ENCODE data around the gene CLECL1.
"Not testable (repeated sequence)": the region's sequence is repeated elsewhere in the genome, so short reads cannot be mapped to it uniquely, and the experiment has no call there.

Gene CLECL1

GRCh38 chr12:9752145-9752933, 19.4 kb upstream of the CLECL1 start:
- no peak for DNase-seq
- intact Hi-C loops (cut with DNase I): no loop called here

DNA sequence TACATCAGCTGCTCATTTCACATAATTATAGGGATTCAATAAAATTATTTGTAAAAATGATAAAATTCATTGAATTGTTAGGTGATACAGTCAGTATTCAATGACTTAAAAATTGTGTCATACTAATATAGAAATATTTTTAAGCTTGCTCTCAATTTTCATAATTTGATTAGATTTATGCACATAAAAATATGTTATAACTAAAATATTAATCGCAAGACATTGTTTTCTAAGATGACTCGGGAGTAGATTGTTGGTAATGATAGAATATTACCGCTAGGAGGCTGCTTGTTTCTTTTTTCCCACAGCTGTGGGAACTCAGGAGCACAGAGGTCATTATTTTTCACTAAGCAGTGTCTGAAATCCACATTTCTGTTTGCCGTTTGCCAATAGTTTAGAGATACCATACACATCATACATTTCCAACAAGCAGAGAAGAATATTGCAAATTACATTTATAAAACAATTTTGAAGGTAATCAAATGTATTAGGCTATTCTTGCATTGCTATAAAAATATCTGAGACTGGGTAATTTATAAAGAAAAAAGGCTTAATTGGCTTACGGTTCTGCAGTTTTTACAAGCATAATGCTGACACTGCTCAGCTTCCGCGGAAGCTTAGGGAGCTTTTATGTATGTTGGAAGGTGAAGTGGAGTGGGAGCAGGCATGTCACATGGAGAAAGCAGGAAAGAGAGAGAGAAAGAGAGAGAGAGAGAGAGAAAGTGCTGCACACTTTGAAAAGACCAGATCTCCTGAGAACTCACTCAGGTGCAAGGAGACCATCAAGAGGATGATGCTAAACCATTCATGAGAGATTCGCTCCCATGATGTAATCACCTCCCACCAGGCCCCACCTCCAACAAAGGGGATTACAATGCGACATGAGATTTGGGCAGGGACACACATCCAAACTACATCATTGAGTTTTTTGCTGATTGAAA, 18.6 kb upstream of the CLECL1 start:
- no peak for DNase-seq
- intact Hi-C loops (cut with DNase I): loop anchor here (2.0 kb wide), 1 partner anchor 389 kb away; no protein-coding TSS in a partner anchor

- intact Hi-C loops (cut with DNase I): loop anchor here (2.0 kb wide), 1 partner anchor 390 kb away; no protein-coding TSS in a partner anchor
- peak in 4 of 10 donors; percentile 29 to 81 (median 74) for DNase-seq
Observed at GRCh38 chr12:9750276-9751203, 17.6 kb upstream of the CLECL1 start.

GRCh38 chr12:9749640-9750039, 16.7 kb upstream of the CLECL1 start:
- intact Hi-C loops (cut with DNase I): loop anchor here (2.0 to 5.0 kb wide), 2 partner anchors 391 to 463 kb away; partner anchors contain the start of gene GABARAPL1
- no peak for DNase-seq

GRCh38 chr12:9745199-9745598, 12.3 kb upstream of the CLECL1 start:
- no peak for DNase-seq
- intact Hi-C loops (cut with DNase I): loop anchor here (5.0 kb wide), 1 partner anchor 467 kb away; the partner anchor contains the start of gene GABARAPL1

- no peak for DNase-seq
- intact Hi-C loops (cut with DNase I): no loop called here
Observed at GRCh38 chr12:9742661-9743060, 9.8 kb upstream of the CLECL1 start.

- DNase-seq: no peak
- intact Hi-C loops (cut with DNase I): no loop called here
Observed at GRCh38 chr12:9741726-9742125, 8.8 kb upstream of the CLECL1 start.

- DNase-seq: no peak
- intact Hi-C loops (cut with DNase I): no loop called here
Observed at GRCh38 chr12:9740106-9740750, 7.3 kb upstream of the CLECL1 start.

GRCh38 chr12:9739404-9740105, 6.7 kb upstream of the CLECL1 start:
- intact Hi-C loops (cut with DNase I): not testable (repeated sequence)
- peak in 1 of 10 donors; percentile 69 for DNase-seq

- intact Hi-C loops (cut with DNase I); DNase-seq: not testable (repeated sequence)
Observed at GRCh38 chr12:9738905-9739304, 6.0 kb upstream of the CLECL1 start.

DNA sequence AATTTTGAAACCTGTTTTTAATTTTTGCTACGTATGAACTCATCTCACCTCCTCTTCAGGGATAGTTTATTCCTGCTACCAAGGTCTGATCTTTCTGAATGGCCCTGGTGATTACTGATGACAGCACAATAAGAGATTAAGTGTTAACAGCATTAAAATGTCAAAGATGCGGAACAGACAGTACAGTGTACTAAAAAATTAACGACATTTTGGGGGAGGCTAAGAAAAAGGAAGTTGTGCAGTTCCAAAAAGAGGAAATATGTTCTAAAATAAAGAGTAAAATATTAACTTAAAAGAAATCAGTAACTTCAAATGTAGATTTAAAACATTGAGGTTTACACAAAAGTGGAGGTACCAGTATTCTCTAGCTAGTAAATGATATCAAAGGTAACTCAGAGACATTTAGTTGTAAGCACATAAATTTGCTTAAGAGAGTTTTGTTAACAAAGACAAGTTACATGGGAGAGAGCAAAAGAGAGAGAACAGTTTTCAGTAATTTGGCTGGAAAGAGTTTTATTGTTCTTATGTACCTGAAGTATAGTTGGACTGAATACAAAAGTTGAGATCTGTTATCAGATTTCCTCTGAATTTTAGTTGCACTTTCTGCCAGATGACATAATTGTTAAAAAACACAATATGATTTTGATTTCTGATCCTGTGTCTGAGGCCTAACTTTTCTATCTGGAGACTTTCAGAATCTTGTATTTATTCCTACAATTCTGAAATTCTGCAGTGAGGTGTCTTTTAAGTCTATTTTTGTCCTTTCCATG, 4.2 kb upstream of the CLECL1 start:
- intact Hi-C loops (cut with DNase I): no loop called here
- no peak for DNase-seq

DNA sequence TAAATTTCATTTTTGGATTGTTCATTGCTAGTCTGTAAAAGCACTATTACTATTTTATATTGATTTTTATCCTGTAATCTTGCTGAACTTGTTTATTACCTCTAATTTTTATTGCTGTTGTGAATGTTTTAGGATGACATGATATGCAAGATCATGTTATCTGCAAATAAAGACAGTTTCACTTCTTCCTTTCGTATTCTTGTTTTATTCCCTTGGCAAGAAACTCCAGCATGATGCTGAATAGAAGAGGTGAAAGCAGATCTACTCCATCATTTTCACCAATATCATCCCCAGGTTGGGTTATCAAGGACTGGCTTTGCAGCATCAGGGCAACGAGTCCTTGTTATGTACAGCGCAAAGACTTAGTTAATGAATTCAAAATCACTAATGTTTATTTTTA, 2.7 kb upstream of the CLECL1 start:
- no peak for DNase-seq
- intact Hi-C loops (cut with DNase I): no loop called here

DNA sequence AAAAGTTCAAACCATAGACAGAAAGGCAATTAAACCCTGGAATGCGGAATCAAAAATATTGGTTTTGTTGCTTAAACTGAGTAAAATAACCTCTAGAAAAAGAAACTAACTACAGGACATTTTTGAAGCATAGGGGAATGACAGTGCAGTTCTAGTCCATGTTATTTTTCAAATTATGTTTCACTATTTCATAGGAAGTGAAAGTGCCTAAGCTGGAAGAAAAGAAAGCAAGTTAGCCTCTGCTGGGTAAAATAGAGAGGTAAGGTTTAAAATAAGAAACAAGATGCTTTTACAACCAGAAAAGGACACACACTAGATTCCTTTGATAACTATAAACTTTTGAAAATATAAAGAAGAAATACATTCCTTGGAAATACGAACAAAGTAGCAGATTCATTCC, 1.1 kb downstream of the CLECL1 start:
- DNase-seq: no peak
- intact Hi-C loops (cut with DNase I): no loop called here

- intact Hi-C loops (cut with DNase I): no loop called here
- DNase-seq: no peak
Observed at GRCh38 chr12:9731393-9731792, 1.5 kb downstream of the CLECL1 start.

DNA sequence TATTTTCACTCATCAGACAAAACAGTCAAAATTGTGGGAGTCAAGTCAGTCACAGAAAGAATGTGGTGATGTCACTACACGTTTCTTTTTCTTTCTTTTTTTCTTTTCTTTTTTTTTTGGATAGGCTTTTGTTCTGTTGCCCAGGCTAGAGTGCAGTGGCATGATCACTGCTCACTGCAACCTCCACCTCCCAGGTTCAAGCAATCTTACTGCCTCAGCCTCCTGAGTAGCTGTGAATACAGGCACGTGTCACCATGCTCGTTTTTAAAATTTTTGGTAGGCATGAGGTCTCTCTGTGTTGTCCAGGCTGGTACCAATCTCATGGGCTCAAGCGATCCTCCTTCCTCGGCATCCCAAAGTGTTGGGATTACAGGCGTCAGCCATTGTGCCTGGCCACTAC, 2.3 kb downstream of the CLECL1 start:
- DNase-seq: no peak
- intact Hi-C loops (cut with DNase I): no loop called here

GRCh38 chr12:9730011-9730410, 2.9 kb downstream of the CLECL1 start:
- no peak for DNase-seq
- intact Hi-C loops (cut with DNase I): no loop called here

DNA sequence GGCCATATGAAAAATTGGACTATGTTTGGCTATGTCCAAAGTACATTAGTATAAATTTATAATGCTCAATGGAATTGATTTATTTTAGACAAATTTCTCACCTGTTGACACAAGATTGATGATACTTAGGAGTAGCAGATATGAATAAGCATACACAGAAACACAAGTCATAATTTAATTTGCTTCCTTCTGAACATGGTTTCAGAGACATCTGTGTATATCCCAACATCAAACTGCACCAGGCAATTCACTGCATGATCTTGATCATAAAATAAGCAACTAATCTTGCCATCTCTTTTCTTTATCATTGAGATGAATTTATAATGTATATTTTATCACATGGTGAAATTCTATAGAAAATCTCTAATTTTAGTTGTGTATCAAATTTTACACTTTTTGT, 3.8 kb downstream of the CLECL1 start:
- no peak for DNase-seq
- intact Hi-C loops (cut with DNase I): no loop called here

- intact Hi-C loops (cut with DNase I): no loop called here
- DNase-seq: no peak
Observed at GRCh38 chr12:9727813-9728212, 5.1 kb downstream of the CLECL1 start.
